Neural cell (in vitro differentiated cells): ENCODE data around the gene TMEM176B. TPM values are rescaled to one million over a fixed set of nuclear protein-coding genes. Genes with fewer than 3 reads are reported as not detected.

ENCODE experiments used
- H2AFZ ChIP-seq: fragments of 200-600, 300-800 bp; sonication (generic), shearing (Covaris generic); 2 replicates; pipeline ENCODE4 v1.6.0; 2014; ENCODE audit warnings: low read depth, mild to moderate bottlenecking, antibody characterized with exemption, low read length, moderate library complexity
- H3F3A ChIP-seq: fragments of 200-600 bp; shearing (Covaris generic); 2 replicates; pipeline ENCODE4 v1.6.1; 2016; ENCODE audit warnings: mild to moderate bottlenecking, moderate library complexity, mixed read lengths, antibody characterized with exemption, low read length; ENCODE audit not compliant: insufficient read depth, poor library complexity, severe bottlenecking
- H3K27ac ChIP-seq: fragments of 200-600, 300-800 bp; sonication (generic), shearing (Covaris generic); 2 replicates; pipeline ENCODE4 v1.5.1; 2014; ENCODE audit warnings: mild to moderate bottlenecking, low read length, moderate library complexity
- H3K27me3 ChIP-seq: fragments of 300-800, 200-600 bp; sonication (generic), shearing (Covaris generic); 2 replicates; pipeline ENCODE4 v1.6.0; 2014; ENCODE audit warnings: mild to moderate bottlenecking, low read depth, low read length, moderate library complexity; ENCODE audit not compliant: insufficient read depth
- H3K36me3 ChIP-seq: fragments of 300-800, 200-600 bp; sonication (generic), shearing (Covaris generic); 2 replicates; pipeline ENCODE4 v1.5.1; 2014; ENCODE audit warnings: mild to moderate bottlenecking, antibody characterized with exemption, low read length, moderate library complexity; ENCODE audit not compliant: insufficient read depth
- H3K4me2 ChIP-seq: fragments of 300-800, 200-600 bp; sonication (generic), shearing (Covaris generic); 2 replicates; pipeline ENCODE4 v1.6.0; 2014; ENCODE audit warnings: mild to moderate bottlenecking, low read length
- H3K4me3 ChIP-seq: fragments of 300-800, 200-600 bp; sonication (generic), shearing (Covaris generic); 2 replicates; pipeline ENCODE4 v1.5.1; 2014; ENCODE audit warnings: mild to moderate bottlenecking, low read length, moderate library complexity
- H3K79me2 ChIP-seq: fragments of 200-600 bp; shearing (Covaris generic); replicated peaks from 2 replicates; pipeline ENCODE4 v1.6.0; 2014; ENCODE audit warnings: mild to moderate bottlenecking, low read length, moderate library complexity; ENCODE audit not compliant: insufficient read depth
- H3K9ac ChIP-seq: fragments of 300-800, 200-600 bp; sonication (generic), shearing (Covaris generic); 2 replicates; pipeline ENCODE4 v1.6.1; 2016; ENCODE audit warnings: mild to moderate bottlenecking, low read length, mixed read lengths
- H3K9me2 ChIP-seq: fragments of 200-600 bp; shearing (Covaris generic); 2 replicates; pipeline ENCODE4 v1.6.1; 2016; ENCODE audit warnings: mild to moderate bottlenecking, low read length, mixed read lengths; ENCODE audit not compliant: insufficient read depth
- H3K9me3 ChIP-seq: fragments of 200-600, 300-800 bp; sonication (generic), shearing (Covaris generic); 2 replicates; pipeline ENCODE4 v1.6.1; 2016; ENCODE audit warnings: mild to moderate bottlenecking, mixed run types, low read length, moderate library complexity, mixed read lengths
- H4K20me1 ChIP-seq: fragments of 200-600 bp; shearing (Covaris generic); 2 replicates; pipeline ENCODE4 v1.6.1; 2016; ENCODE audit warnings: mild to moderate bottlenecking, mixed run types; ENCODE audit not compliant: insufficient read depth
- CTCF ChIP-seq: fragments of 450-650 bp; IDR thresholded peaks from 2 replicates; pipeline ENCODE4 v1.5.1; 2014; ENCODE audit warnings: antibody characterized with exemption, mild to moderate bottlenecking, moderate library complexity; ENCODE audit not compliant: poor library complexity, severe bottlenecking
- EP300 ChIP-seq: fragments of 450-650 bp; conservative IDR thresholded peaks from 2 replicates; pipeline ENCODE4 v1.6.1; 2014; ENCODE audit warnings: antibody characterized with exemption, mild to moderate bottlenecking, moderate library complexity; ENCODE audit not compliant: poor library complexity, severe bottlenecking
- EZH2 ChIP-seq: fragments of 200-600, 300-800 bp; shearing (Covaris generic), sonication (generic); IDR thresholded peaks from 2 replicates; pipeline ENCODE4 v1.6.1; 2014; ENCODE audit warnings: antibody characterized with exemption, low read length, borderline replicate concordance, mild to moderate bottlenecking; ENCODE audit not compliant: insufficient read depth, poor library complexity, severe bottlenecking
- MXI1 ChIP-seq: fragments of 450-650 bp; conservative IDR thresholded peaks from 2 replicates; pipeline ENCODE4 v1.6.1; 2014; ENCODE audit warnings: antibody characterized with exemption, mild to moderate bottlenecking; ENCODE audit not compliant: poor library complexity, severe bottlenecking
- POLR2AphosphoS5 ChIP-seq: IDR thresholded peaks from 2 replicates; pipeline ENCODE4 v1.6.1; 2012
- RAD21 ChIP-seq: fragments of 450-650 bp; conservative IDR thresholded peaks from 2 replicates; pipeline ENCODE4 v1.6.1; 2014; ENCODE audit warnings: antibody characterized with exemption, mild to moderate bottlenecking, moderate library complexity
- REST ChIP-seq: IDR thresholded peaks from 2 replicates; pipeline ENCODE4 v1.6.1; 2012; ENCODE audit warnings: borderline replicate concordance
- SMC3 ChIP-seq: fragments of 450-650 bp; conservative IDR thresholded peaks from 2 replicates; pipeline ENCODE4 v1.6.1; 2014; ENCODE audit warnings: antibody characterized with exemption, mild to moderate bottlenecking, moderate library complexity; ENCODE audit not compliant: poor library complexity
- TAF1 ChIP-seq: IDR thresholded peaks from 2 replicates; pipeline ENCODE4 v1.6.1; 2012; ENCODE audit warnings: low read depth
- polyA plus RNA-seq: library from polyadenylated mRNA; depleted of rRNA; stranded (reverse); fragments of >200 nt; gene quantifications from 2 replicates; pipeline ENCODE4 v1.2.3, GENCODE V29; 2014

TMEM176B gene
- polyA plus RNA-seq, 1 donor from 2014 or later: 1.9 TPM

GRCh38 chr7:150805864-150806263, 5.7 kb upstream of the TMEM176B start:
- TF ChIP-seq MXI1 (no peak), RAD21 (no peak), TAF1 (no peak), REST (no peak), EZH2 (no peak), EP300 (no peak), SMC3 (no peak), POLR2AphosphoS5 (no peak), CTCF (no peak)

GRCh38 chr7:150804802-150805201, 4.6 kb upstream of the TMEM176B start:
- Histone ChIP-seq H3K27me3 (peaks cover 26% of the 10 kb centered on the region), H3K9me2 (no peaks in the 10 kb centered on the region), H3K9ac (no peak overlapping the region), H3K79me2 (no peaks in the 10 kb centered on the region), H3K27ac (no peak overlapping the region), H4K20me1 (no peaks in the 10 kb centered on the region), H3K36me3 (no peaks in the 10 kb centered on the region), H3K9me3 (no peaks in the 10 kb centered on the region), H2AFZ (no peak overlapping the region), H3K4me2 (no peak overlapping the region), H3F3A (no peaks in the 10 kb centered on the region), H3K4me3 (no peak overlapping the region)
- TF ChIP-seq CTCF (no peak), EP300 (no peak), RAD21 (no peak), POLR2AphosphoS5 (no peak)

More at GRCh38 chr7:150805864-150806263, 5.7 kb upstream of the TMEM176B start:
- no peaks in the 10 kb centered on the region for H4K20me1 ChIP-seq
- no peaks in the 10 kb centered on the region for H3F3A ChIP-seq
- H3K27me3 ChIP-seq: peaks cover 16% of the 10 kb centered on the region
- H3K79me2 ChIP-seq: no peaks in the 10 kb centered on the region
- H3K4me3 ChIP-seq: no peak overlapping the region
- no peaks in the 10 kb centered on the region for H3K9me2 ChIP-seq
- no peaks in the 10 kb centered on the region for H3K36me3 ChIP-seq
- H3K9me3 ChIP-seq: no peaks in the 10 kb centered on the region
- H3K9ac ChIP-seq: no peak overlapping the region
- no peak overlapping the region for H3K27ac ChIP-seq
- H2AFZ ChIP-seq: no peak overlapping the region
- no peak overlapping the region for H3K4me2 ChIP-seq
